Thyroid gland (tissue), 4 donors: ENCODE measurements around the gene PRDM11. TPM values are rescaled to one million over a fixed set of nuclear protein-coding genes. Genes with fewer than 3 reads are reported as not detected.
A peak's percentile ranks its signal among the peaks of the same experiment; 100 is the strongest.

Source experiments
- DNase-seq, 2 donors: peaks; one replicate each; pipeline ENCODE4 v3.0.0-alpha.2; 2019
- H3K27ac ChIP-seq, 3 donors: fragments of 200-600 bp; sonication (generic); 1 replicate in 2 of 3; 2 replicates in 1 of 3; pipeline ENCODE4 v1.5.1; 2016 to 2019; ENCODE audit warnings: mild to moderate bottlenecking in 1 of 3, moderate library complexity in 1 of 3
- H3K27me3 ChIP-seq: fragments of 200-600 bp; sonication (generic); one replicate; pipeline ENCODE4 v1.5.1; 2019
- H3K36me3 ChIP-seq, 2 donors: fragments of 200-600 bp; sonication (generic); one replicate each; pipeline ENCODE4 v1.5.1; 2016 to 2019
- H3K4me1 ChIP-seq, 2 donors: fragments of 200-600 bp; sonication (generic); one replicate each; pipeline ENCODE4 v1.5.1; 2017 to 2019
- H3K4me3 ChIP-seq, 3 donors: fragments of 200-600 bp; sonication (generic); replicated peaks in 1 of 3; 1 replicate in 2 of 3; 2 replicates in 1 of 3; pipeline ENCODE4 v1.5.1; 2016; ENCODE audit warnings: mild to moderate bottlenecking in 1 of 3
- H3K9me3 ChIP-seq: fragments of 200-600 bp; sonication (generic); one replicate; pipeline ENCODE4 v1.5.1; 2017
- CTCF ChIP-seq, 6 experiments: fragments of 200-600 bp in 3 of 6; fragments of 450-650 bp in 3 of 6; sonication (generic) in 3 of 6; IDR thresholded peaks; one replicate each; pipeline ENCODE4 v1.5.1; 2016 to 2019; ENCODE audit warnings: antibody characterized with exemption in 6 of 6, mild to moderate bottlenecking in 2 of 6, inconsistent platforms in 1 of 6, moderate library complexity in 1 of 6
- POLR2A ChIP-seq, 2 donors: fragments of 450-650 bp; IDR thresholded peaks; one replicate each; pipeline ENCODE4 v1.6.1; 2017; ENCODE audit warnings: antibody characterized with exemption in 2 of 2, mild to moderate bottlenecking in 2 of 2, moderate library complexity in 1 of 2
- WGBS, 2 donors: methylation state at CpG; one replicate each; pipeline ENCODE4 v1.1.5; 2017; 5-methylcytosine and 5-hydroxymethylcytosine counted together
- intact Hi-C: fragments of 100-400 bp; cut with DNase I; formaldehyde crosslinking; loops from one replicate; pipeline ENCODE4 v1.15.1; 2023
- total RNA-seq, 4 donors: library from RNA; depleted of rRNA; stranded (reverse); fragments of >200 nt; gene quantifications; one replicate each; pipeline ENCODE4 v1.2.3, GENCODE V29; 2016

PRDM11 gene
- total RNA-seq, 4 donors from 2014 or later = 8.6 to 53.3 (median 31.0) TPM

- Histone ChIP-seq H3K27ac (peak overlapping the region in 2 of 3 donors; percentile 19 to 95), H3K9me3 (no peaks in the 10 kb centered on the region), H3K4me3 (no peak overlapping the region), H3K36me3 (no peaks in the 10 kb centered on the region), H3K4me1 (peaks cover 22 to 37% of the 10 kb centered on the region in 2 donors), H3K27me3 (no peaks in the 10 kb centered on the region)
- WGBS, 2 donors = 86 to 89% methylated on average over 14 of the region's 14 CpGs
- intact Hi-C loops = loop anchor here (5.0 kb wide), 1 partner anchor 36 kb away; the partner anchor contains the start of gene PRDM11
- DNase-seq = peak; percentile 52 to 58
- TF ChIP-seq POLR2A (IDR thresholded peaks at IDR 0.05) (no peak), CTCF (IDR thresholded peaks at IDR 0.05) (peak; percentile 20 to 56 (median 44))
Observed at GRCh38 chr11:45182902-45183301, 36.5 kb downstream of the PRDM11 start.

- Histone ChIP-seq H3K27me3 (no peaks in the 10 kb centered on the region), H3K4me1 (peaks cover 18 to 34% of the 10 kb centered on the region in 2 donors)
- intact Hi-C loops = loop anchor here (5.0 kb wide), 1 partner anchor 37 kb away; the partner anchor contains the start of gene PRDM11
Observed at GRCh38 chr11:45184640-45185039, 38.2 kb downstream of the PRDM11 start.

GRCh38 chr11:45185228-45185729, 38.8 kb downstream of the PRDM11 start:
- TF ChIP-seq POLR2A (IDR thresholded peaks at IDR 0.05) = no peak
- TF ChIP-seq CTCF (IDR thresholded peaks at IDR 0.05) = no peak
- Histone ChIP-seq H3K27me3 (no peaks in the 10 kb centered on the region), H3K4me3 (no peak overlapping the region), H3K27ac (no peak overlapping the region), H3K9me3 (no peaks in the 10 kb centered on the region), H3K4me1 (peaks cover 13 to 29% of the 10 kb centered on the region in 2 donors), H3K36me3 (peaks cover 6 to 8% of the 10 kb centered on the region in 2 donors)
- no peak for DNase-seq
- intact Hi-C loops = no loop called here

More at GRCh38 chr11:45184640-45185039, 38.2 kb downstream of the PRDM11 start:
- H3K27ac ChIP-seq = no peak overlapping the region
- H3K9me3 ChIP-seq = no peaks in the 10 kb centered on the region
- H3K36me3 ChIP-seq = peaks cover 6 to 8% of the 10 kb centered on the region in 2 donors
- no peak overlapping the region for H3K4me3 ChIP-seq
- no peak for DNase-seq
- TF ChIP-seq POLR2A (IDR thresholded peaks at IDR 0.05) = no peak
- no peak for TF ChIP-seq CTCF (IDR thresholded peaks at IDR 0.05)
- WGBS, 2 donors = 88 to 92% methylated on average over 2 of the region's 2 CpGs

- H3K27me3 ChIP-seq = no peaks in the 10 kb centered on the region
- H3K36me3 ChIP-seq = peaks cover 6 to 8% of the 10 kb centered on the region in 2 donors
- no peak overlapping the region for H3K4me3 ChIP-seq
- no peaks in the 10 kb centered on the region for H3K9me3 ChIP-seq
- H3K27ac ChIP-seq = no peak overlapping the region
- TF ChIP-seq POLR2A (IDR thresholded peaks at IDR 0.05) (no peak), CTCF (IDR thresholded peaks at IDR 0.05) (no peak)
- H3K4me1 ChIP-seq = peaks cover 0 to 14% of the 10 kb centered on the region in 2 donors
- intact Hi-C loops = no loop called here
- no peak for DNase-seq
- 90 to 100% methylated on average over 1 to 3 of the region's 3 CpGs for WGBS, 2 donors
Observed at GRCh38 chr11:45187375-45187774, 40.9 kb downstream of the PRDM11 start.

- no peak overlapping the region for H3K27ac ChIP-seq
- no peaks in the 10 kb centered on the region for H3K9me3 ChIP-seq
- intact Hi-C loops = no loop called here
- H3K4me3 ChIP-seq = no peak overlapping the region
- WGBS, 2 donors = 99 to 100% methylated on average over 3 of the region's 3 CpGs
- no peaks in the 10 kb centered on the region for H3K27me3 ChIP-seq
- H3K36me3 ChIP-seq = peaks cover 6 to 8% of the 10 kb centered on the region in 2 donors
- no peak for DNase-seq
- peaks cover 1 to 12% of the 10 kb centered on the region in 2 donors for H3K4me1 ChIP-seq
- TF ChIP-seq POLR2A (IDR thresholded peaks at IDR 0.05) (no peak), CTCF (IDR thresholded peaks at IDR 0.05) (no peak)
Observed at GRCh38 chr11:45188127-45188526, 41.7 kb downstream of the PRDM11 start.
